GM23338 (cell line): ENCODE results near the gene SRGAP3. TPM values are rescaled to one million over a fixed set of nuclear protein-coding genes. Genes with fewer than 3 reads are reported as not detected.

Experiments used
- ATAC-seq: fragments of 200-7000 bp; cut with Tn5 transposase; 3 replicates; pipeline ENCODE4 v1.9.1; 2020
- DNase-seq: peaks from one replicate; pipeline ENCODE4 v3.0.0-alpha.2; 2015; ENCODE audit warnings: low spot score
- H2AFZ ChIP-seq: fragments of 200-600 bp; sonication (generic); 2 replicates; pipeline ENCODE4 v1.8.0; 2016; ENCODE audit warnings: antibody characterized with exemption, mild to moderate bottlenecking, moderate library complexity
- H3F3A ChIP-seq: fragments of 200-600 bp; sonication (generic); replicated peaks from 2 replicates; pipeline ENCODE4 v1.8.0; 2017; ENCODE audit warnings: antibody characterized with exemption, mixed run types, low read depth
- H3K27ac ChIP-seq: fragments of 200-600 bp; sonication (generic); 2 replicates; pipeline ENCODE4 v1.6.1; 2016; ENCODE audit warnings: low read depth
- H3K27me3 ChIP-seq: fragments of 200-600 bp; sonication (generic); 2 replicates; pipeline ENCODE4 v1.8.0; 2016; ENCODE audit warnings: mild to moderate bottlenecking, mixed run types, moderate library complexity; ENCODE audit not compliant: insufficient read depth
- H3K36me3 ChIP-seq: fragments of 200-600 bp; sonication (generic); 2 replicates; pipeline ENCODE4 v1.8.0; 2016; ENCODE audit warnings: mild to moderate bottlenecking; ENCODE audit not compliant: insufficient read depth
- H3K4me1 ChIP-seq: fragments of 200-600 bp; sonication (generic); 2 replicates; pipeline ENCODE4 v1.8.0; 2016; ENCODE audit warnings: mild to moderate bottlenecking, moderate library complexity; ENCODE audit not compliant: insufficient read depth
- H3K4me2 ChIP-seq: fragments of 200-600 bp; sonication (generic); 2 replicates; pipeline ENCODE4 v1.7.1; 2017; ENCODE audit warnings: mixed run types
- H3K4me3 ChIP-seq: fragments of 200-600 bp; sonication (generic); 2 replicates; pipeline ENCODE4 v1.6.1; 2016; ENCODE audit warnings: mixed run types
- H3K79me2 ChIP-seq: fragments of 200-600 bp; sonication (generic); replicated peaks from 2 replicates; pipeline ENCODE4 v1.8.0; 2017; ENCODE audit warnings: mild to moderate bottlenecking; ENCODE audit not compliant: insufficient read depth
- H3K9me2 ChIP-seq: fragments of 200-600 bp; sonication (generic); 2 replicates; pipeline ENCODE4 v1.8.0; 2017; ENCODE audit not compliant: insufficient read depth
- H4K20me1 ChIP-seq: fragments of 200-600 bp; sonication (generic); replicated peaks from 2 replicates; pipeline ENCODE4 v1.8.0; 2017; ENCODE audit warnings: mild to moderate bottlenecking; ENCODE audit not compliant: insufficient read depth
- H3K27ac Mint-ChIP-seq: 2 replicates; pipeline ENCODE4 v1.8.0; 2020; ENCODE audit warnings: inconsistent platforms, mild to moderate bottlenecking, moderate library complexity, mixed read lengths
- H3K27me3 Mint-ChIP-seq: 3 replicates; pipeline ENCODE4 v1.8.0; 2022; ENCODE audit warnings: low read depth, mild to moderate bottlenecking, moderate library complexity, mixed read lengths, inconsistent platforms; ENCODE audit not compliant: insufficient read depth, poor library complexity
- H3K36me3 Mint-ChIP-seq: 3 replicates; pipeline ENCODE4 v1.8.0; 2021; ENCODE audit warnings: low read depth, mild to moderate bottlenecking, inconsistent platforms, moderate library complexity, mixed read lengths
- H3K4me1 Mint-ChIP-seq: 3 replicates; pipeline ENCODE4 v1.8.0; 2020; ENCODE audit warnings: mild to moderate bottlenecking, inconsistent platforms, mixed read lengths
- H3K4me3 Mint-ChIP-seq: 3 replicates; pipeline ENCODE4 v1.8.0; 2021; ENCODE audit warnings: moderate library complexity, mild to moderate bottlenecking, inconsistent platforms, mixed read lengths
- H3K9me3 Mint-ChIP-seq: 3 replicates; pipeline ENCODE4 v1.8.0; 2020; ENCODE audit warnings: moderate library complexity, mild to moderate bottlenecking, inconsistent platforms, mixed read lengths
- CREB1 ChIP-seq: fragments of 250-450 bp; sonication (Bioruptor Pico); IDR thresholded peaks from 2 replicates; pipeline ENCODE4 v1.5.0; 2020; ENCODE audit warnings: low read depth, mild to moderate bottlenecking, moderate library complexity
- EZH2 ChIP-seq: fragments of 200-600 bp; sonication (generic); IDR thresholded peaks from one replicate; pipeline ENCODE4 v1.8.0; 2017; ENCODE audit warnings: antibody characterized with exemption, mild to moderate bottlenecking, low read depth; ENCODE audit not compliant: unreplicated experiment
- EZH2phosphoT487 ChIP-seq: fragments of 200-600 bp; sonication (generic); IDR thresholded peaks from one replicate; pipeline ENCODE4 v1.8.1; 2018; ENCODE audit warnings: antibody characterized with exemption; ENCODE audit not compliant: unreplicated experiment
- JUNB ChIP-seq: IDR thresholded peaks from one replicate; pipeline ENCODE4 v1.6.1; 2016; ENCODE audit warnings: antibody characterized with exemption; ENCODE audit not compliant: unreplicated experiment
- POLR2AphosphoS5 ChIP-seq: IDR thresholded peaks from 2 replicates; pipeline ENCODE4 v1.6.1; 2016; ENCODE audit warnings: antibody characterized with exemption, low read depth
- REST ChIP-seq: IDR thresholded peaks from one replicate; pipeline ENCODE4 v1.6.1; 2018; ENCODE audit warnings: antibody characterized with exemption; ENCODE audit not compliant: unreplicated experiment
- ZNF331 ChIP-seq: fragments of 250-450 bp; sonication (Bioruptor Pico); IDR thresholded peaks from 2 replicates; pipeline ENCODE4 v1.5.0; 2020; ENCODE audit warnings: low read depth, mild to moderate bottlenecking, moderate library complexity
- polyA plus RNA-seq: library from polyadenylated mRNA; unstranded; fragments of >200 nt; fragmentation: Nextera tagmentation; extraction: Ambion mirVana; gene quantifications from 2 replicates; pipeline ENCODE4 v1.2.1, GENCODE V29; 2016
- total RNA-seq: library from RNA; depleted of rRNA; stranded (reverse); fragments of >200 nt; shearing (Covaris generic); gene quantifications from 2 replicates; pipeline ENCODE4 v1.2.3, GENCODE V29; 2014
- TF ChIP-seq, protein P1 (sequence below), 2 experiments: fragments of 200-600 bp in 1 of 2; sonication (generic) in 1 of 2; conservative IDR thresholded peaks; 2 replicates each; pipeline versions ENCODE4 v1.5.1 to v1.6.1; 2016 to 2017; ENCODE audit warnings: antibody characterized with exemption in 2 of 2, low read depth in 2 of 2, mild to moderate bottlenecking in 2 of 2, moderate library complexity in 1 of 2
- TF ChIP-seq, protein P2 (sequence below): IDR thresholded peaks from 2 replicates; pipeline ENCODE4 v1.6.1; 2016; ENCODE audit warnings: antibody characterized with exemption

The SRGAP3 gene
- total and polyA plus RNA-seq, 2 experiments from 2014 or later = 6.4 to 9.4 TPM

DNA sequence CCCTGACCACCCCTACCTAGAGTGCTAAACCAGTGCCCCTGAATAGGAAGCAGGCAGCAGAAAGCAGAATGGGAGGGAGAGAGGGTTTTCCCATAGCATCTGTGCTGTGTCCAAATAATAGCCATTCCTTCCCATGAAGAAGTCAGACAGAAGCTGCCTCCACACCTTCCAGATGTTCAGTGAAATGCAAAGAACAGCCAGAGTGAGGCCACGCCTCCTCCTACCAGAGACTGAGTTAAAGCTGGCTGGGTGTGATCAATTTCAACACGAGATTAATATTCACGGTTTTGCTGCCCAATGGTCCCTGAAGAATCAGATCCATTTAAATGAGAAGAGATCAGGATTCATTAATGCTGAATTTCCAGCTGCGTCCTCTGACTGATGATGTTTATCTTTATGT lies 111.8 kb downstream of the SRGAP3 start (continued):
- TF ChIP-seq REST = no peak
- TF ChIP-seq, protein P1, sequence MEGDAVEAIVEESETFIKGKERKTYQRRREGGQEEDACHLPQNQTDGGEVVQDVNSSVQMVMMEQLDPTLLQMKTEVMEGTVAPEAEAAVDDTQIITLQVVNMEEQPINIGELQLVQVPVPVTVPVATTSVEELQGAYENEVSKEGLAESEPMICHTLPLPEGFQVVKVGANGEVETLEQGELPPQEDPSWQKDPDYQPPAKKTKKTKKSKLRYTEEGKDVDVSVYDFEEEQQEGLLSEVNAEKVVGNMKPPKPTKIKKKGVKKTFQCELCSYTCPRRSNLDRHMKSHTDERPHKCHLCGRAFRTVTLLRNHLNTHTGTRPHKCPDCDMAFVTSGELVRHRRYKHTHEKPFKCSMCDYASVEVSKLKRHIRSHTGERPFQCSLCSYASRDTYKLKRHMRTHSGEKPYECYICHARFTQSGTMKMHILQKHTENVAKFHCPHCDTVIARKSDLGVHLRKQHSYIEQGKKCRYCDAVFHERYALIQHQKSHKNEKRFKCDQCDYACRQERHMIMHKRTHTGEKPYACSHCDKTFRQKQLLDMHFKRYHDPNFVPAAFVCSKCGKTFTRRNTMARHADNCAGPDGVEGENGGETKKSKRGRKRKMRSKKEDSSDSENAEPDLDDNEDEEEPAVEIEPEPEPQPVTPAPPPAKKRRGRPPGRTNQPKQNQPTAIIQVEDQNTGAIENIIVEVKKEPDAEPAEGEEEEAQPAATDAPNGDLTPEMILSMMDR (conservative IDR thresholded peaks at IDR 0.05; ENCODE audit: low read depth in 2 of 2) = no peak
- no peak for TF ChIP-seq EZH2
- no peak for TF ChIP-seq POLR2AphosphoS5
- no peak for TF ChIP-seq ZNF331

GRCh38 chr3:9136746-9137465 lies 112.5 kb downstream of the SRGAP3 start:
- 0 out of 2 replicates have a peak, but pooled peaks cover 6% of the 10 kb centered on the region for H3F3A ChIP-seq
- no peaks in the 10 kb centered on the region for H3K36me3 ChIP-seq
- H3K27ac Mint-ChIP-seq = no peak overlapping the region
- H3K79me2 ChIP-seq = no peaks in the 10 kb centered on the region
- H3K27me3 Mint-ChIP-seq = peaks cover 7% of the 10 kb centered on the region
- no peak overlapping the region for H3K27ac ChIP-seq
- H3K36me3 Mint-ChIP-seq = no peaks in the 10 kb centered on the region
- H3K4me1 ChIP-seq = peaks cover 21% of the 10 kb centered on the region; the same call in 1 of the 2 replicates
- peak overlapping the region; percentile 81 for H3K4me2 ChIP-seq
- H2AFZ ChIP-seq = peak overlapping the region; percentile 99; the same call in 1 of the 2 replicates
- H3K4me3 ChIP-seq = peak overlapping the region; percentile 59
- peaks cover 18% of the 10 kb centered on the region for H3K27me3 ChIP-seq
- H4K20me1 ChIP-seq = no peaks in the 10 kb centered on the region
- H3K4me3 Mint-ChIP-seq = peak overlapping the region; percentile 65; the same call in 2 of the 3 replicates
- no peaks in the 10 kb centered on the region for H3K9me2 ChIP-seq
- DNase-seq = no peak
- peaks cover 10% of the 10 kb centered on the region for H3K4me1 Mint-ChIP-seq
- H3K9me3 Mint-ChIP-seq = peaks cover 5% of the 10 kb centered on the region; the same call in 1 of the 3 replicates
- peak; percentile 4; the same call in 1 of the 3 replicates for ATAC-seq
- TF ChIP-seq REST (no peak), JUNB (no peak), EZH2 (no peak), EZH2phosphoT487 (no peak), CREB1 (no peak)
- TF ChIP-seq, protein P2, sequence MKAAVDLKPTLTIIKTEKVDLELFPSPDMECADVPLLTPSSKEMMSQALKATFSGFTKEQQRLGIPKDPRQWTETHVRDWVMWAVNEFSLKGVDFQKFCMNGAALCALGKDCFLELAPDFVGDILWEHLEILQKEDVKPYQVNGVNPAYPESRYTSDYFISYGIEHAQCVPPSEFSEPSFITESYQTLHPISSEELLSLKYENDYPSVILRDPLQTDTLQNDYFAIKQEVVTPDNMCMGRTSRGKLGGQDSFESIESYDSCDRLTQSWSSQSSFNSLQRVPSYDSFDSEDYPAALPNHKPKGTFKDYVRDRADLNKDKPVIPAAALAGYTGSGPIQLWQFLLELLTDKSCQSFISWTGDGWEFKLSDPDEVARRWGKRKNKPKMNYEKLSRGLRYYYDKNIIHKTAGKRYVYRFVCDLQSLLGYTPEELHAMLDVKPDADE = no peak
